ENCODE data around the gene NSMCE1. TPM values are rescaled to one million over a fixed set of nuclear protein-coding genes. Genes with fewer than 3 reads are reported as not detected.

NSMCE1 gene
- total and polyA plus RNA-seq, 2 of the 8 experiments (the other 6 are each of a cell fraction or from before 2014, with no cell fraction given), result 8.1 to 16.6 TPM

DNA sequence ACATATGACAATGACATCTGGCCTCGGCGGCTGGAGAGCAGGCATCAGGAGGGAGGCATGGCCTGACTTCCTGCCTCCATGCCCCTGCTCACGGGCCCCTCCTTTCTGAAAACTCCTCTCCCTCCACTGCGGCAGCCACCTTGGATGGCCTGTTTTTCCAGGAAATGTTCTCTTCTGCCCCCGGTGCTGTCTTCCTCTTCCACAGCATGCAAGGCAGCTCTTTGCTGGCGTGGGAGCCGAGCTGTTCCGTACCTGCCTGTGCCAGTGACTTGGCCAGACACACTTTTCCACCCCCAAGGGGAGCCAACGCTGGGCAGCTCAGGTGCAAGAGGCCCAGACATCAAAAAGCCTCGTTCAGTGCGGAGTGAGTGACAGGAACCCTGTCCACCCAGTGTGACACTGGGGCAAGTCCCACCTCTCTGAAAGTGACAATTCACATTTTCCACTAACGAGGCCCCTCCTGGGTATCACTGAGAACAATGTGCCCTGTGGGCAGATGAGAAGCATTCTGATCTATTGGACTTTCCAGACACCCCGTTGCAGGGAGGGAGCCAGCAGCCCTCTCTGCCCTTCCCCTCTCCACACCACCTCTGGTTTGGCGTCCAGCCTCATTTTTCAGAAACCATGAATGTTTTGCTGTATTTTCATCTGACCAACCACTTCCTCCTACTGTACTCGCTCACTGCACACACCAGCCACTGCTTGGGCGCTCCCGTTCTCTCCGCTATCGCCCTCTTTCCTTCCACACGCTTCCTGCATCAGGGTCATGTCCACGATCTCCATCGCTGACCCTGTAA, 31.2 kb downstream of the NSMCE1 start:
- H4K5ac ChIP-seq (ENCODE audit: insufficient read length, low read depth, low read length), result no peak overlapping the region
- CTCF ChIA-PET (ENCODE audit: partially characterized antibody), result interaction anchor here (0.6 to 17.4 kb wide), 11 partner anchors 10 to 138 kb away, joined by 3 to 241 read pairs (median 4); no protein-coding TSS in a partner anchor
- no peaks in the 10 kb centered on the region for H3K27me3 ChIP-seq (replicated peaks in 1 of 4; ENCODE audit: control insufficient read depth in 3 of 4, extremely low read depth in 1 of 4, insufficient read depth in 3 of 4, low read length in 3 of 4)
- no peak overlapping the region for H3K56ac ChIP-seq (replicated peaks; ENCODE audit: insufficient read length, low read depth, low read length)
- no peaks in the 10 kb centered on the region for H3K79me1 ChIP-seq (ENCODE audit: low read depth, low read length)
- H2BK15ac ChIP-seq (ENCODE audit: low read length), result no peak overlapping the region; the same call in 1 of the 2 replicates
- DNase-seq (ENCODE audit: low read depth in 1 of 2, low spot score in 2 of 2), result no peak
- H4K8ac ChIP-seq (ENCODE audit: extremely low read depth, insufficient read depth, low read length), result no peak overlapping the region; the same call in 1 of the 2 replicates
- no peaks in the 10 kb centered on the region; a peak in 1 of 7 replicates for H3K4me1 ChIP-seq (replicated peaks in 1 of 4; ENCODE audit: control insufficient read depth in 3 of 4, insufficient read depth in 4 of 4, low read length in 3 of 4)
- WGBS, 2 experiments (ENCODE audit: extremely low coverage in 1 of 2, insufficient coverage in 1 of 2, insufficient read length in 1 of 2, insufficient replicate concordance in 2 of 2, low coverage in 1 of 2, low lambda C conversion rate in 2 of 2, missing lambda C conversion rate in 1 of 2), result 84% methylated on average over 22 of the region's 22 CpGs; no CpG with 5 or more reads in 1 of the 2 experiments
- H3K4ac ChIP-seq (replicated peaks; ENCODE audit: insufficient read length, low read depth, low read length), result peak overlapping the region; percentile 44
- no peak overlapping the region for H3K4me3 ChIP-seq (ENCODE audit: extremely low read depth in 1 of 4, insufficient read depth in 2 of 4, low read depth in 3 of 4, low read length in 4 of 4)
- no peaks in the 10 kb centered on the region for H3K23me2 ChIP-seq (ENCODE audit: low read depth, low read length)
- H3K27ac ChIP-seq (ENCODE audit: low read depth, low read length), result no peak overlapping the region
- H2AK5ac ChIP-seq (ENCODE audit: low read depth, low read length), result 0 out of 2 replicates have a peak overlapping the region, but pooled peaks have one; percentile 1
- H3K9ac ChIP-seq (replicated peaks in 1 of 4; ENCODE audit: extremely low read depth in 1 of 4, low read depth in 3 of 4, low read length in 3 of 4), result no peak overlapping the region
- H2BK120ac ChIP-seq (replicated peaks; ENCODE audit: low read depth, low read length), result no peak overlapping the region
- H2AFZ ChIP-seq (ENCODE audit: low read length), result no peak overlapping the region
- POLR2A ChIA-PET (ENCODE audit: partially characterized antibody), result interaction anchor here (0.6 kb wide), 1 partner anchor 220 kb away, joined by 3 read pairs; no protein-coding TSS in a partner anchor
- H3K14ac ChIP-seq (ENCODE audit: insufficient read length), result no peak overlapping the region
- no peak overlapping the region for H3K23ac ChIP-seq (ENCODE audit: insufficient read length)
- H4K20me1 ChIP-seq (replicated peaks in 1 of 2; ENCODE audit: control insufficient read depth in 1 of 2, insufficient read depth in 2 of 2, low read length in 2 of 2), result peaks cover 0 to 1% of the 10 kb centered on the region in 2 experiments
- no peak overlapping the region for H3K18ac ChIP-seq (ENCODE audit: extremely low read depth, low read length)
- no peak overlapping the region for H3K4me2 ChIP-seq (ENCODE audit: insufficient read depth in 1 of 2, low read depth in 2 of 2, low read length in 2 of 2)
- no peak overlapping the region for H4K91ac ChIP-seq (replicated peaks; ENCODE audit: insufficient read length, low read length)
- H2BK5ac ChIP-seq (ENCODE audit: low read depth, low read length), result no peak overlapping the region
- H3K79me2 ChIP-seq (ENCODE audit: control insufficient read depth in 1 of 2, insufficient read depth in 2 of 2, low read length in 2 of 2), result no peaks in the 10 kb centered on the region
- no peaks in the 10 kb centered on the region for H3K9me3 ChIP-seq (ENCODE audit: insufficient read depth in 2 of 2, low read depth in 1 of 2, low read length in 1 of 2)
- FAIRE-seq, result no peak
- H3K36me3 ChIP-seq (ENCODE audit: control insufficient read depth in 2 of 4, insufficient read depth in 4 of 4, low read length in 3 of 4), result 0 out of 8 replicates have a peak, but pooled peaks cover 0 to 3% (median 0%) of the 10 kb centered on the region in 4 experiments
- 0 out of 2 replicates have a peak overlapping the region, but pooled peaks have one; percentile 75 for H2BK12ac ChIP-seq (ENCODE audit: low read depth, low read length)
- no peak overlapping the region for H2BK20ac ChIP-seq (ENCODE audit: low read length)
- TF ChIP-seq SP4 (IDR thresholded peaks at IDR 0.05; ENCODE audit: low read length) (no peak), BCL11A (IDR thresholded peaks at IDR 0.05; ENCODE audit: low read depth in 2 of 2, low read length in 2 of 2) (no peak), SIRT6 (IDR thresholded peaks at IDR 0.05; ENCODE audit: low read length) (no peak), PHF8 (conservative IDR thresholded peaks at IDR 0.05; ENCODE audit: low read depth, low read length) (no peak), E2F6 (IDR thresholded peaks at IDR 0.05) (no peak), EGR1 (IDR thresholded peaks at IDR 0.05; ENCODE audit: borderline replicate concordance, low read depth, low read length) (no peak), SIN3A (conservative IDR thresholded peaks at IDR 0.05 in 1 of 2, IDR thresholded peaks at IDR 0.05 in 1 of 2; ENCODE audit: low read depth in 1 of 2, low read length in 2 of 2) (no peak), BACH1 (IDR thresholded peaks at IDR 0.05; ENCODE audit: low read length) (no peak), EP300 (IDR thresholded peaks at IDR 0.05; ENCODE audit: borderline replicate concordance in 1 of 2, low read depth in 2 of 2, low read length in 2 of 2) (no peak), SAP30 (IDR thresholded peaks at IDR 0.05; ENCODE audit: insufficient read depth, insufficient replicate concordance, low read length) (no peak), JUND (IDR thresholded peaks at IDR 0.05; ENCODE audit: low read length) (no peak)

Measured in H1 (cell line).